ENCODE results near the gene SLC9B1.
A peak's percentile ranks its signal among the peaks of the same experiment; 100 is the strongest.

Gene SLC9B1

DNA sequence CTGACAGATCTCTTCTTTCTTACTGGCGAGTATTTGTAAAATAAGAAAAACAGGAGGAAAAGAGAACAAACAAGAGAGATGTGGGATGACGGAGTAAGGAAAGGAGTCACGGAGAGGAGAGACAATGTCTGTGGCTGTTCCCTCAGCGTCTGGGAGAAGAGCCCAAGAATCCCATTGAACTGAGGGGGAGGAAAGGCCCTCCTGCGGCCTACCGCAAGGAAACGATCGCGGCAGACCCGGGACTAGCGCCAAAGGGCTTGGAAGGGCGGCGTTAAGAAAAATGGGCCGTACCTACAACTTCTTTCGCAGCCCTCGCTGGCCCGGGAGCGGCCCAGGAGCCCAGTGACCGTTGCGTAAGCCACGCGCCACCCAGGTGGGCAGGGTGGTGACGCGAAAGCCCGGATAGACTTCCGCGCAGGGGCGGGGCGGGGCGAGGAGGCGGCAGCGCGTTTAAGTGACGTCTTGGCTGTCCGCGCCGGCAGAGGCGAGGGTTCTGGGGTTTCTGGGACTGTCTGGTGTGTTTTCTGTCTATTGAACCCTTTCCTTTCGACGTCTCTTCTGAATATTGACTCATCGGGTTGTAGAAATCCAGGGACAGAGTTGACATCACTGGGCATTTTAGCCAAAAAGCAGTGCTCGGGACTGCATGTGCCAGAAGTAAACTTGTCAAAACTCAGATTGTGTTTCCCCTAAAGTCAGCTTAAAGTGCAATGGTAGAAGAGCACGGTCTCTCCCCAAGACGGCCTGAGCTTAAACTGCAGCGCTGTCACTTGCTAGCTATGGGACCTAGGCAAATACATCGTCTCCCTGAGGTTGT, at the start of gene SLC9B1:
SLC9B1 (minus strand) TSS at position 398 of the 817 bp plus-strand sequence. CDS start 27,994 bp downstream, outside the sequence.
- peak; percentile 65 for DNase-seq

DNA sequence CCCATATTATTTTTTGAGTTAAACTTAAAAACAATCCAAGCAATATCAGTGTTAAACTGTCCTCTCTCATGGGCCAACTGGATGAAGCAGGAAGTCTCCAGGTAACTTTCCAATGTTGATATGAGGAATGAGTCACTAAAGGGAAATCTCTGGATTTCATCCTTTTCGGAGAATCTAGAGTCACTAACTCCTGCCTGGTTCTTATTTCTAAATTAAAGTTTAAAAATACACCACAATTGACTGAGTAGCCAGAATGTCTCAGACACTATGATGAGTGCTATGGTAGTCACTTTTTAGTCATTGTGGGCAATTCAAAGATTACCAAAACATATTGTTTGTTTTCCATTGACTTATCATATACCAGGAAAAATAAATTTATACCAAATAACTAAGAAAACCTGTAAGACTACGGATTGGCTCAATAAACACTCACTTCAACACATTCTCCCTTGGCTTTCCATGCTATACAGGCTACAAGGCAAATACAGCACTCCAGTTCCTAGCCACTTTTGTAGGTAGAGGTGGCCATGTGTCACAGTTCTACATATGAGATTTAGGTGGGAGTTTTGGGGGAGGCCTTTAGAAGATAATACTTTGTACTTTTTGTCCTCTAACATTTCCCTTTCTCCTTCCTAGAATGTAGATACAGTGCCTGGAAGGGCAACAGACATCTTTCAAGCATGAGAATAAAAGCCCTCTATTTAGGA, 48.5 kb upstream of the SLC9B1 start:
- no peak for DNase-seq

DNA sequence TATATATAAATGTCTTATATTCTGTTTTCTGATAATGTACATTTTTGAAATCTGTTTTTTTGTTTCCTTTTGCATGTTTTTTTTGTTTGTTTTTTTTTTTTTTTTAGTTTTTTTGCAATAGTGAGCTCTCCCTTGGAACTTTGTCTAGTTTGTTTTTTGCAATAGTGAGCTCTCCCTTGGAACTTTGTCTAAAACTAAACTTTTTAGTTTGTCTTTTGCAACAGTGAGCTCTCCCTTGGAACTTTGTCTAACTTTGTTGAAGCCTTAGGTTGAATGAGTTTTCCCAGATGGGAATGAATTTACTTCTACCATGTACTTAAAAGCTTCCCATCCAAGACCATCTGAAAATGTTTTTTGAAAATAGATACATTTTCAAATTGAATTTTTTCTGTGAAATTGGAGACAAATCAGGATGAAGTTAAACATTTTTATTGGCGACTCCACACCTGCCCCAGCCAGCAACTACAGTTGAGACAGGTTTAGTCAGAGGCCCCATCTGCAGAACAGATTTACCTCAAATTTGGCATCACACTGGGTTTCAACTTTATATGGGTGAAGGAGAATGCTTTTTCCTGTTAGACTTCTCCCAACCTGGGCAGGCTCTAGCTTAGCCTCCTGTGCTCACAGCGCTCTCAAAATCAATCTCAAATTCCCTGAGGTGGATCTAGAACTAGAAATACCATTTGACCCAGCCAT, 41.1 kb upstream of the SLC9B1 start:
- DNase-seq = no peak

GRCh38 chr4:103054030-103054429, 34.5 kb upstream of the SLC9B1 start:
- no peak for DNase-seq

DNA sequence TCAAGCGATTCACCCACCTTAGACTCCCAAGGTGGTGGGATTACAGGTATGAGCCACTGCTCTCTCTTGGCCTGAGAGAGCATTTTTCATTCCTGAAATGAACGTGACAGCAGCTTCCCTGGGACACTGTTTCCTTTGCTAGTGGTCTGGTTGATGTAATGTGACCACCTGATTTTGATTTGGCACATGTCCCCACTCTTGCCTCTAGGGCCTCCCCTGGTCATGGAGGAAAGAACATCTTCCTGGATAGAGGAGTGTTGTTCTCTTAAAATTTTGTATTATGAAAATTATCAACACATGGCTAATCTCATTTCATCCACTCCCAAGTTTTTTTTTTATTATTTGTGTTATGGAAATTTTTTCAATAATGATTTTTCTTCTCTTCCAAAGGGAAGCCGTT, 33.3 kb upstream of the SLC9B1 start:
- DNase-seq = no peak

DNA sequence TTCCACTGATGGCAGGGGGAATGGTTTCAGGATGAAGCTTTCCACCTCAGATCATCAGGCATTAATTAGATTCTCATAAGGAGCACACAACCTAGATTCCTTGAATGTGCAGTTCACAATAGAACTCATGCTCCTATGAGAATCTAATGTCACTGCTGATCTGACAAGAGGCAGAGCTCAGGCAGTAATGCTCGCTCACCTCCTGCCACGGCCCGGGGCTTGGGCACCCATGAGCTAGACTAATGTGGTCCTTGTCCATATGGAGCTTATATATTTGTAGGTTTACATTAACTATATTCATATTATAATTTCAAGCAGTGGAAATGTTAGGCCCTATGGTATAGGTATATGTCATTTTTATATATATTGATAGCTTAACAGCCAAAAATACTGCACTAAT, 32.6 kb upstream of the SLC9B1 start:
- no peak for DNase-seq

GRCh38 chr4:103050736-103051436, 31.4 kb upstream of the SLC9B1 start:
- DNase-seq = no peak

DNA sequence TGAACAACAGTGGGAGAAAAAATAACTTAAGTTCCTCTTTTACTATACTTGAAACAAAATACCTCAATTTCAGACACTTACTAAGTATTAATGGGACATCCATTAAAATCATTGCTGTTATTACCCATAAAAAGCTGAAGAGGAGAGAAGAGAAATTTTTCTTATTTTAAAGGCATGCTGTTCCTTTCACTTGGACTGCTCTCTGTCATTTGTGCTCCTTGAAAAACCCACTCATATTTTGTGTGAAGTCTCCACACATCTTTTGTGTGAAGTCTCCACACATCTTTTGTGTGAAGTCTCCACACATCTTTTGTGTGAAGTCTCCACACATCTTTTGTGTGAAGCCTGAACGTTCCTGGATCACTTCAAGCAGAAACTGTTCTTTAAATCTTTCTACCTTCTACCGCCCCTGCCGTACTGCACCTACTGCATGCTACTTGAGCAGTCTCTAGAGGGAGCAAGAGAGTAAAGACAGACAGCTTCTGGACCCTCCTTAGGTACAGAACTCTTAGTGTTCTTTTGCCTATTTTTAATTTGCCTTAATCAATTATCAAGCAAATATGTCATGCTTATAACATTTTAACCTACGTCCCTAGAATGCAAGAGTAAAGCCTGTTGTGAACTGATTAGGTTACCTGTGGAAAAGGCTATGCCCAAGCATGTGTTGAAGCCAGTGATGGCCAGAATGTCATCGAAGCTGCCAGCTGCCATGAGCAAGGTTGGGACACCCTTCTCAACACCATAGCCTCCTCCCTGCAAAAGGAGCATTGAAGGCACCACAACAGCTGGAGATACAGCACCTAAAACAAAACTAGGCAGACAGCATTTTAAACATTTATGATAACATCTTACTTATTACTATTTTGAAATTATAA, 27.1 kb upstream of the SLC9B1 start:
- no peak for DNase-seq

- DNase-seq = no peak
Measured at GRCh38 chr4:103044183-103044582, 24.7 kb upstream of the SLC9B1 start.

DNA sequence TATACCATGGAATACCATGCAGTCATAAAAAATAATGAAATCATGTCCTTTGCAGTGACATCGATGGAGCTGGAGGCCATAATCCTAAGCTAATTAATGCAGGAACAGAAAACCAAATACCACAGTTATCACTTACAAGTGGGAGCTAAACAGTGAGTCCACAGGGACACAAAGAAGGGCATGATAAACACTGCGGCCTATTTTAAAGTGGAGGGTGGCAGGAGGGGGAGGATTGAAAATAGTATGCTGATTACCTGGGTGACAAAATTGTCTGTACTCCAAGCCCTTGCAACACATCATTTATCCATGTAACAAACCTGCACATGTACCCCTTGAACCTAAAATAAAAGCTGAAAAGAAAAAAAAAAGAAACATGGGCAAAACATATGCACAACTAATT, 16.7 kb upstream of the SLC9B1 start:
- DNase-seq = no peak

GRCh38 chr4:103032574-103032973, 13.1 kb upstream of the SLC9B1 start:
- DNase-seq = no peak

GRCh38 chr4:103030791-103031190, 11.3 kb upstream of the SLC9B1 start:
- no peak for DNase-seq

- DNase-seq = no peak
Measured at GRCh38 chr4:103029300-103029699, 9.8 kb upstream of the SLC9B1 start.

- no peak for DNase-seq
Measured at GRCh38 chr4:103026868-103027267, 7.4 kb upstream of the SLC9B1 start.

DNA sequence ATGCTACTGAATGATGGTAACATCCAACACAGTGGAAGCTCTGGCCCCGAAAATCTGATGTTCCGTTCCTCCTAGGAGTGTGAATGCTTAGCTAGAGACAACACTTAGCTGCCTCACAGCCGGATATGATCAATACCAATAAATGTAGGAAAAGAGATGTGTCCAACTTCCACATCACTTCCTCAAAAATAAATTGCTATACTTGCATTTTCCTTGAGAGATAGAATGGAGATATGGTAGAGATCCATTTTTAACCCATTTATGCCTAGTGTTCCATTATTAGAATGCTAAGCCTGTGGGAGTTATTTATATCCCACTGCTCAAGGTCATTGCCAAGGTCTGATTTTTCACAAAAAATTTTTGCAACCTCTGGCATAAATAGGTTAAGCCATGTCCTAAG, 5.5 kb upstream of the SLC9B1 start:
- DNase-seq = no peak

GRCh38 chr4:103021120-103021519, 1.6 kb upstream of the SLC9B1 start:
- DNase-seq = no peak

GRCh38 chr4:103018391-103019307, 856 bp downstream of the SLC9B1 start:
- no peak for DNase-seq

DNA sequence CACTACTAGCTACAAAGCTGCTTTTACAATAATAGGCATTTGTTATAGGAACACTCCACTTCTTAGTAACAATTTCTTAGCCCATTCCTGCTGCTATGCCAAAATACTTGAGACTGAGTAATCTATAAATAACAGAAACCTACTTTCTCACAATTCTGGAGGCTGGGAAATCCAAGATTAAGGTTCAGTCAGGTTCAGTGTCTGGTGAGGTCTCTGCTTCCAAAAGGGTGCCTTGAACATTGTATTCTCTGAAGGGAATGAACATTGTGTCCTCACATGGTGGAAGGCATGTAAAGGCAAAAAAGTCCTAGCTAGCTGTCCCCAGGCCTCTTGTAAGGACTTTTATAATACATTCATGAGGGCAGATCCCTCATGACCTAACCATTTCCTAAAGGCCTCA, 7.0 kb downstream of the SLC9B1 start:
- no peak for DNase-seq

GRCh38 chr4:103012060-103012459, 7.4 kb downstream of the SLC9B1 start:
- DNase-seq = no peak

DNA sequence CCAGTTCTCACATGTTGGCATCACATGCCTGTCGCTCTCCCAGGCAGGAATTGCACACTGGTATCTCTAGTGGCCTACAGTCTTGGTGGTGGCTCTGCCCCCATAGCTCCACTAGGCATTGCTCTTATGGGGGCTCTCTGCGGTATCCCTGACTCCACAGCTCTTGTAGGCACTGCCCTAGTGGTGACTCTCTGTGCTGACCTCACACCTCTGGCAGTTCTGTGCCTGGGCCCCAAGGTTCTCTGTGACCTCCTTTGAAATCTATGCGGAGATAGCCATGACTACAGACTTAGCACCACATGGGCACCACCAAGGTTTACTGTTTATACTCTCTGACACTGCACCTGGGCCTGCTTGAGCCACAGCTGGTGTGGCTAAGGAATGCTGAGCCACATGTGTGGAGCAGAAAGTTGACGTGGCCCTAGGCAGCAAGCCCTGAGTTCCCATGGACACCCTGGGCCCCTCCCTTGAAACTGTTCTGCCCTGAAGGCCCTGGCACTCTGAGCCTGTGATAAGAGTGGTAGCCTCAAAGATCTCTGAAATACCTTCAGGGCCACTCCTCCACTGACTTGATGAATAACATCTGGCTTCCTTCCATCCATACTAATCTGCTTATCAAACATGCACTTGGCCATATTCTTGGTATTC, 8.0 kb downstream of the SLC9B1 start:
- DNase-seq = no peak
